ENCODE data around the gene THSD7A.

THSD7A gene

DNA sequence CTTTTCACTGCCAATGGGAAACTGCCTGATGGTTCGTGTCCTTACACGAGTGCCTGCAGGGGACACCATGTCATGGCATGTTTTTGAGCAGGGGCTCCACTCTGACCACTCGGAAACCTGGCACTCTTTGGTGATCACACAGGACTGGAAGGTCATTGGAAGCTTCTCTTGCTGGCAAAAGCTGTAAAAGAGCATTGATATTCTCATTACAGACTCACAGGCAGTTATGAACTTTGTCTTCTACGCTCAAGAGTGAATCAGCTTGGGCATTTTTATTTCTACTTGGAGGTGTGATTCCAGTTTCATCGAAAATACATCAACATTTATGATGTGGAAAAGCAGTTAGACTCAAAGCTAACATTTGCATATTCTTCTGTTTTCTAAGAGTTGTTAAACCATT lies 238.7 kb downstream of the THSD7A start:
- Histone ChIP-seq H3K4me1 (ENCODE audit: insufficient read depth, low read length) (no peaks in the 10 kb centered on the region), H3K4me3 (ENCODE audit: low read length) (no peak overlapping the region), H3K27me3 (ENCODE audit: insufficient read depth, low read length) (no peaks in the 10 kb centered on the region), H3K36me3 (ENCODE audit: insufficient read depth, low read length) (no peaks in the 10 kb centered on the region), H2AFZ (ENCODE audit: low read depth, low read length) (no peak overlapping the region), H3K9me3 (ENCODE audit: low read length) (peaks cover under 1% of the 10 kb centered on the region)

GRCh38 chr7:11592699-11593098 lies 239.3 kb downstream of the THSD7A start:
- no peak overlapping the region for H3K4me3 ChIP-seq (ENCODE audit: low read length)
- H2AFZ ChIP-seq (ENCODE audit: low read depth, low read length), result no peak overlapping the region
- no peaks in the 10 kb centered on the region for H3K9me3 ChIP-seq (ENCODE audit: low read length)

GRCh38 chr7:11591943-11592342 lies 240.1 kb downstream of the THSD7A start:
- Histone ChIP-seq H3K27me3 (ENCODE audit: insufficient read depth, low read length) (no peaks in the 10 kb centered on the region), H3K4me3 (ENCODE audit: low read length) (no peak overlapping the region), H3K4me1 (ENCODE audit: insufficient read depth, low read length) (no peaks in the 10 kb centered on the region)

More at GRCh38 chr7:11592699-11593098, 239.3 kb downstream of the THSD7A start:
- no peaks in the 10 kb centered on the region for H3K27me3 ChIP-seq (ENCODE audit: insufficient read depth, low read length)
- no peaks in the 10 kb centered on the region for H3K4me1 ChIP-seq (ENCODE audit: insufficient read depth, low read length)
- H3K36me3 ChIP-seq (ENCODE audit: insufficient read depth, low read length), result no peaks in the 10 kb centered on the region

GRCh38 chr7:11591055-11591633 lies 240.9 kb downstream of the THSD7A start:
- Histone ChIP-seq H2AFZ (ENCODE audit: low read depth, low read length) (no peak overlapping the region), H3K36me3 (ENCODE audit: insufficient read depth, low read length) (no peaks in the 10 kb centered on the region), H3K4me1 (ENCODE audit: insufficient read depth, low read length) (no peaks in the 10 kb centered on the region), H3K27me3 (ENCODE audit: insufficient read depth, low read length) (no peaks in the 10 kb centered on the region), H3K4me3 (ENCODE audit: low read length) (no peak overlapping the region), H3K9me3 (ENCODE audit: low read length) (no peaks in the 10 kb centered on the region)

More at GRCh38 chr7:11591943-11592342, 240.1 kb downstream of the THSD7A start:
- Histone ChIP-seq H2AFZ (ENCODE audit: low read depth, low read length) (no peak overlapping the region), H3K36me3 (ENCODE audit: insufficient read depth, low read length) (no peaks in the 10 kb centered on the region), H3K9me3 (ENCODE audit: low read length) (no peaks in the 10 kb centered on the region)

GRCh38 chr7:11589251-11589650 lies 242.7 kb downstream of the THSD7A start:
- no peaks in the 10 kb centered on the region for H3K36me3 ChIP-seq (ENCODE audit: insufficient read depth, low read length)
- no peaks in the 10 kb centered on the region for H3K27me3 ChIP-seq (ENCODE audit: insufficient read depth, low read length)

DNA sequence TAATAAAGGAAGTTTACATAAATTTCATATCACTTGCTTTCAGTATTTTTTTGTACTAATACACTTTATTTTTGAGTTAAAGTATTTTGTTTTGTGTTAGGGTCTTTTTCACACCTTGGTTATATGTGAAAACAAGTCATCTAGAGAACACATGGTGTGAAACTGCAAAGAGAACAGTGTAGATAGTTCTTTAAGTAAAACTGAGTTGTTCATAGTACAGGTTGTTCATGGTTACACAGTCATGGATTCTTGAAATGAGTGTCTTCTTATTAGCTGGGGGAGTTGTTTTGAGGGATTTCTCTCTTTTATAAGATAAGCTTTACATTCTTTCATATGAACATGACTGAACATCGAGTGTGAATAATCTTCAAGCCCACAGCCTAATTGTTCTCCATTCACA lies 244.2 kb downstream of the THSD7A start:
- Histone ChIP-seq H3K4me3 (ENCODE audit: low read length) (no peak overlapping the region), H3K36me3 (ENCODE audit: insufficient read depth, low read length) (no peaks in the 10 kb centered on the region)

More at GRCh38 chr7:11589251-11589650, 242.7 kb downstream of the THSD7A start:
- Histone ChIP-seq H2AFZ (ENCODE audit: low read depth, low read length) (no peak overlapping the region), H3K4me3 (ENCODE audit: low read length) (no peak overlapping the region), H3K4me1 (ENCODE audit: insufficient read depth, low read length) (no peaks in the 10 kb centered on the region), H3K9me3 (ENCODE audit: low read length) (no peaks in the 10 kb centered on the region)

DNA sequence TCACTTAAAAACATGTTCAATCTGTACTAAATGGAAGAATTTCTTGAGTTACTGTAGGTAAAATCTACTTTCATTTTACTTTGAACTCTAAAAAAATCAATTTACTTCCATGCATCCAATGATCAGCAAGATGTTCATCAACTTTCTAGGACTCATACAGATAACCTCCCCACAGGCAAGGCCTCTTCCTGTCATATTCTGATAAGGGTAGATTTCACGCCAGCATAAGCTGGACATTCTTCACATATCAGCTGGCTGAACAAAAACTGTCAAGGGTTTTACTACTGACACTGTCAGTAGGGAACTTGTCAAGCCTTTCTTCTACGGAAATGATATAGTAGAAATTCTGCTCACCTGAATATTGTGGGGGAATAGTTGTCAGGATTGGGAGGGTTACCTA lies 244.9 kb downstream of the THSD7A start:
- Histone ChIP-seq H3K4me1 (ENCODE audit: insufficient read depth, low read length) (no peaks in the 10 kb centered on the region), H3K4me3 (ENCODE audit: low read length) (no peak overlapping the region), H3K9me3 (ENCODE audit: low read length) (no peaks in the 10 kb centered on the region), H3K27me3 (ENCODE audit: insufficient read depth, low read length) (no peaks in the 10 kb centered on the region), H2AFZ (ENCODE audit: low read depth, low read length) (no peak overlapping the region), H3K36me3 (ENCODE audit: insufficient read depth, low read length) (no peaks in the 10 kb centered on the region)

More for the DNA sequence above, 244.2 kb downstream of the THSD7A start:
- no peaks in the 10 kb centered on the region for H3K27me3 ChIP-seq (ENCODE audit: insufficient read depth, low read length)
- no peaks in the 10 kb centered on the region for H3K9me3 ChIP-seq (ENCODE audit: low read length)
- H3K4me1 ChIP-seq (ENCODE audit: insufficient read depth, low read length), result no peaks in the 10 kb centered on the region
- no peak overlapping the region for H2AFZ ChIP-seq (ENCODE audit: low read depth, low read length)

GRCh38 chr7:11584406-11585031 lies 247.5 kb downstream of the THSD7A start:
- H3K36me3 ChIP-seq (ENCODE audit: insufficient read depth, low read length), result no peaks in the 10 kb centered on the region
- H3K4me3 ChIP-seq (ENCODE audit: low read length), result no peak overlapping the region
- H3K27me3 ChIP-seq (ENCODE audit: insufficient read depth, low read length), result no peaks in the 10 kb centered on the region
- H3K4me1 ChIP-seq (ENCODE audit: insufficient read depth, low read length), result no peaks in the 10 kb centered on the region
- H2AFZ ChIP-seq (ENCODE audit: low read depth, low read length), result no peak overlapping the region
- no peaks in the 10 kb centered on the region for H3K9me3 ChIP-seq (ENCODE audit: low read length)

DNA sequence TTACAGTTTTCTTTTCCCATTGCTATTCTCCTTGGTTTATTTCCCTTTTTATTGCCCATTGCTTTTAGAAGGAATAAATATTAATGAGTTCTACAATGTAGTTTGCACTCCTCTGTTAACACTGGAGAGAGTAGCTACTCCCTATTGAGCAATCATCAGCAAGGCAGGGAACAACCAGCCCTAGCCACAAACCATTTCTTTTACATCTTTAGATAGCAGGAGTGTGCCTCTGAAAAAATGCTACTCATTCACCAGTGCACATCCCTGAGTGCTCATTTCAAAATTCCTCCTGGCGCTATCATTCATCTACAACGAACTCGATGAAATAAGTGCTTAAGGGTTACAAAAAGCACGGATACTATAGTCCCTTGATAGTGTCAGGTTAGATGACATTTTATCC lies 252.9 kb downstream of the THSD7A start:
- no peak overlapping the region for H2AFZ ChIP-seq (ENCODE audit: low read depth, low read length)
- H3K9me3 ChIP-seq (ENCODE audit: low read length), result no peaks in the 10 kb centered on the region
- H3K27me3 ChIP-seq (ENCODE audit: insufficient read depth, low read length), result no peaks in the 10 kb centered on the region

DNA sequence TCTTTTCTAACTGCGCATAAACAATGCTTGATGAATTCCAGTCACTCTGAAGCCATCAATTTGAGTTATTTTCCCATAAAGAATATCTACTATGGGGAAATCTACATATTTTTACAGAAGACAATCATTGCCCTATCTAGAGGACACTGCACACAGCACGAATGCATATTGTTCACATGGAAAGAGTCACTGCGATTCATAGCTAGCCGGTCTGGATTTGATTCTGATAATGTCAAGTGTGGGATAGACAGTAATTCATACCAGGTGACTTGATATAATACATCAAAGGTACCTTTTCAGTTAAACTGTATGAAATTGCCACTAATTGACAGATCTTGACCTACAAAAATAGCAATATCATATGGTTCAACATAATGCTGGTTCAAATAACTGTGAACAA lies 255.7 kb downstream of the THSD7A start:
- peaks cover 9% of the 10 kb centered on the region for H3K4me1 ChIP-seq (ENCODE audit: insufficient read depth, low read length)
- no peaks in the 10 kb centered on the region for H3K9me3 ChIP-seq (ENCODE audit: low read length)
- H3K27me3 ChIP-seq (ENCODE audit: insufficient read depth, low read length), result no peaks in the 10 kb centered on the region
- no peak overlapping the region for H3K4me3 ChIP-seq (ENCODE audit: low read length)
- H3K36me3 ChIP-seq (ENCODE audit: insufficient read depth, low read length), result no peaks in the 10 kb centered on the region
- H2AFZ ChIP-seq (ENCODE audit: low read depth, low read length), result no peak overlapping the region

More for the DNA sequence above, 252.9 kb downstream of the THSD7A start:
- no peaks in the 10 kb centered on the region for H3K36me3 ChIP-seq (ENCODE audit: insufficient read depth, low read length)
- H3K4me3 ChIP-seq (ENCODE audit: low read length), result no peak overlapping the region
- H3K4me1 ChIP-seq (ENCODE audit: insufficient read depth, low read length), result peaks cover 9% of the 10 kb centered on the region

- no peak overlapping the region for H3K4me3 ChIP-seq (ENCODE audit: low read length)
- H2AFZ ChIP-seq (ENCODE audit: low read depth, low read length), result no peak overlapping the region
- H3K4me1 ChIP-seq (ENCODE audit: insufficient read depth, low read length), result peaks cover 3% of the 10 kb centered on the region
- H3K36me3 ChIP-seq (ENCODE audit: insufficient read depth, low read length), result no peaks in the 10 kb centered on the region
- no peaks in the 10 kb centered on the region for H3K27me3 ChIP-seq (ENCODE audit: insufficient read depth, low read length)
- no peaks in the 10 kb centered on the region for H3K9me3 ChIP-seq (ENCODE audit: low read length)
These were observed 258.8 kb downstream of the THSD7A start for GRCh38 chr7:11573128-11573750.

GRCh38 chr7:11570922-11571550 lies 261.0 kb downstream of the THSD7A start:
- Histone ChIP-seq H3K9me3 (ENCODE audit: low read length) (no peaks in the 10 kb centered on the region), H2AFZ (ENCODE audit: low read depth, low read length) (no peak overlapping the region), H3K27me3 (ENCODE audit: insufficient read depth, low read length) (no peaks in the 10 kb centered on the region), H3K4me3 (ENCODE audit: low read length) (no peak overlapping the region), H3K36me3 (ENCODE audit: insufficient read depth, low read length) (no peaks in the 10 kb centered on the region), H3K4me1 (ENCODE audit: insufficient read depth, low read length) (no peaks in the 10 kb centered on the region)

DNA sequence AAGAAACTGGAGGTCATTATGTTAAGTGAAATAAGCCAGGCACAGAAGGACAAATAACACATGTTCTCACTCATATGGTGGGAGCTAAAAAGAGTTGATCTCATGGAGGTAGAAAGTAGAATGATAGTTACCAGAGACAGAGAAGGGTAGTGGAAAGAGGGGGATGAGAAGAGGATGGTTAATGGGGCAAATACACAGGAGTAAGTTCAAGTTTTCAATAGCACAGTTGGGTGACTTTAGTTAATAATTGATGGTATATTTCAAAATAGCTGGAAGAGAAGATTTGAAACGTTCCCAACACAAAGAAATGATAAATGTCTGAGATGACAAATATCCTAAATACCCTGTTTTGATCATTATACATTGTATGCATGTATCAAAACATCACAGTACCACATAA lies 261.8 kb downstream of the THSD7A start:
- Histone ChIP-seq H3K36me3 (ENCODE audit: insufficient read depth, low read length) (no peaks in the 10 kb centered on the region), H3K9me3 (ENCODE audit: low read length) (no peaks in the 10 kb centered on the region), H3K4me3 (ENCODE audit: low read length) (no peak overlapping the region), H2AFZ (ENCODE audit: low read depth, low read length) (no peak overlapping the region), H3K27me3 (ENCODE audit: insufficient read depth, low read length) (no peaks in the 10 kb centered on the region), H3K4me1 (ENCODE audit: insufficient read depth, low read length) (no peaks in the 10 kb centered on the region)

All from neuron (in vitro differentiated cells).